HG02840 (cell line): Measurements from ENCODE around the gene TXNRD1.

Experiments used
- ATAC-seq: cut with Tn5 transposase; IDR thresholded peaks from one replicate; pipeline ENCODE4 v1.9.1; 2021; ENCODE audit warnings: mild to moderate bottlenecking, moderate library complexity, moderate number of reproducible peaks; ENCODE audit not compliant: unreplicated experiment, low FRiP score

The TXNRD1 gene

GRCh38 chr12:104342635-104343249, 127.2 kb downstream of the TXNRD1 start:
- ATAC-seq = no peak

- ATAC-seq = no peak
These were observed 129.1 kb downstream of the TXNRD1 start for GRCh38 chr12:104344682-104345081.

- ATAC-seq = no peak
These were observed 129.9 kb downstream of the TXNRD1 start for GRCh38 chr12:104345234-104346066.

GRCh38 chr12:104347374-104348075, 131.9 kb downstream of the TXNRD1 start:
- no peak for ATAC-seq

GRCh38 chr12:104348283-104348993, 132.9 kb downstream of the TXNRD1 start:
- no peak for ATAC-seq

- ATAC-seq = no peak
These were observed 133.5 kb downstream of the TXNRD1 start for GRCh38 chr12:104348994-104349494.

GRCh38 chr12:104350211-104351056, 134.9 kb downstream of the TXNRD1 start:
- ATAC-seq = no peak

- no peak for ATAC-seq
These were observed 135.7 kb downstream of the TXNRD1 start for GRCh38 chr12:104351057-104351983.

GRCh38 chr12:104352106-104352713, 136.6 kb downstream of the TXNRD1 start:
- no peak for ATAC-seq

GRCh38 chr12:104353012-104353981, 137.7 kb downstream of the TXNRD1 start:
- no peak for ATAC-seq

- ATAC-seq = no peak
These were observed 138.7 kb downstream of the TXNRD1 start for GRCh38 chr12:104354167-104354867.

- ATAC-seq = no peak
These were observed 139.4 kb downstream of the TXNRD1 start for GRCh38 chr12:104354868-104355570.

- ATAC-seq = no peak
These were observed 140.1 kb downstream of the TXNRD1 start for GRCh38 chr12:104355630-104356029.

- no peak for ATAC-seq
These were observed 140.9 kb downstream of the TXNRD1 start for GRCh38 chr12:104356231-104357115.

- no peak for ATAC-seq
These were observed 141.9 kb downstream of the TXNRD1 start for GRCh38 chr12:104357421-104357952.
